Activated CD8-positive, alpha-beta T cell treated with anti-CD3 and anti-CD28 coated beads, Interleukin-2, amount 10 ng/mL, durations not matched to agents 7 days and 5 days (primary cell): ENCODE measurements around the gene SNX5. TPM values are rescaled to one million over a fixed set of nuclear protein-coding genes. Genes with fewer than 3 reads are reported as not detected.
A peak's percentile ranks its signal among the peaks of the same experiment; 100 is the strongest.

Experiments
- ATAC-seq: fragments of 150-1000 bp; cut with Tn5 transposase; one replicate; pipeline ENCODE4 v1.10.0; 2021; ENCODE audit warnings: moderate library complexity
- CTCF ChIA-PET: fragments of 350-600 bp; sonication (Branson Sonifier 250); formaldehyde crosslinking; loops from one replicate; lab custom pipeline; 2021; ENCODE audit warnings: antibody characterized with exemption; lab: Charles Lee
- POLR2A ChIA-PET: fragments of 350-600 bp; sonication (Branson Sonifier 250); formaldehyde crosslinking; loops from one replicate; lab custom pipeline; 2021; ENCODE audit warnings: antibody characterized with exemption; lab: Charles Lee
- DNase-seq: peaks from one replicate; pipeline ENCODE4 v3.0.0-alpha.2; 2020
- H3K27ac Mint-ChIP-seq: one replicate; pipeline ENCODE4 v1.8.0; 2021; ENCODE audit warnings: mild to moderate bottlenecking, mixed read lengths
- H3K27me3 Mint-ChIP-seq: one replicate; pipeline ENCODE4 v1.8.0; 2021; ENCODE audit warnings: low read depth, mixed read lengths
- H3K36me3 Mint-ChIP-seq: one replicate; pipeline ENCODE4 v1.8.0; 2021; ENCODE audit warnings: low read depth, mixed read lengths
- H3K4me1 Mint-ChIP-seq: one replicate; pipeline ENCODE4 v1.8.0; 2021; ENCODE audit warnings: low read depth, mixed read lengths
- H3K4me3 Mint-ChIP-seq: one replicate; pipeline ENCODE4 v1.8.0; 2021; ENCODE audit warnings: mild to moderate bottlenecking, mixed read lengths
- H3K9me3 Mint-ChIP-seq: one replicate; pipeline ENCODE4 v1.8.0; 2022; ENCODE audit warnings: mixed read lengths; ENCODE audit not compliant: insufficient read depth
- total RNA-seq, 2 experiments: library from RNA; stranded (reverse); gene quantifications; one replicate each; pipeline ENCODE4 v1.2.3, GENCODE V29; 2021

SNX5 gene
- total RNA-seq, 2 experiments from 2014 or later, result 168 to 177 TPM

DNA sequence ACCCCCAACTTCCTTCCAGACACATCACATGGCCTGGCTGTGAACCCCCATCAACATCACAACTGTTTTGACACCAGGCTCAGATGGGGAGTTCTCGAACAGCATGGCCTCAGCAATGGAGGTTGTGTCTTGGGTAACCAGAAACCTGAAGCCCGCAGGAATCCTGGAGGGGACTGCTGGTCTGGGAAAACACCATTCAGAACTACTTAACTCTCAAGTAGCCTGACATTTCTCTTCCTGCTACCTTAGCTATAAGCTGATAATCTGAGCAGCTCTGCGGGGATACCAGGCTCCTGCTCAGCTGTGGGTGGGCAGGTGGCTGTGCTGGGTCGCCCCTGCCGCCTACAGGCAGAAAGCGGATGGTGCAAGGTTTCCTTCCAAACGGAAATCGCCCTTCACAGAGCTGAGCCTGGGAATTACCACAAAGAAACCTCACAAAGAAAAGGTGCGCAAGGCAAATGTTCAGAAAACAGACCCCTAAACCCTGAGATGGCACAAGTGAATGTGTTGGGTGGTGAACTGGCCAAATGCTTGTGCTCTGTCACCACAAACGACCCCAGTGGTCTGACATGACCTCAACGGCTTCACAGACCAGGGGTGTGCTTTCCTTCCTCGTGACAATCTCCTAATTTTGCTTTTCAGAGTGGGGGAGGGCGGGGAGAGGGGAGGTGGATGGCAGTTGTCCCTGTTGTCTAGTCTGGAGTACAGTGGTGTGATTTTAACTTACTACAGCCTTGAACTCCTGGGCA, 29.5 kb downstream of the SNX5 start:
- H3K36me3 Mint-ChIP-seq, result peaks cover 36% of the 10 kb centered on the region
- H3K9me3 Mint-ChIP-seq, result no peaks in the 10 kb centered on the region
- ChIA-PET CTCF (interaction anchor here (0.6 to 4.6 kb wide), 23 partner anchors 10 to 434 kb away, joined by 3 to 33 read pairs (median 6); partner anchors contain the start of genes BFSP1, RRBP1 and SNX5), POLR2A (interaction anchor here (1.2 to 1.3 kb wide), 2 partner anchors 16 to 30 kb away, joined by 3 to 4 read pairs; partner anchors contain the start of genes MGME1 and SNX5)
- ATAC-seq (peak; percentile 82), DNase-seq (peak; percentile 74)
- peak overlapping the region; percentile 66 for H3K27ac Mint-ChIP-seq
- peaks cover 28% of the 10 kb centered on the region for H3K4me1 Mint-ChIP-seq
- no peaks in the 10 kb centered on the region for H3K27me3 Mint-ChIP-seq
- no peak overlapping the region for H3K4me3 Mint-ChIP-seq

DNA sequence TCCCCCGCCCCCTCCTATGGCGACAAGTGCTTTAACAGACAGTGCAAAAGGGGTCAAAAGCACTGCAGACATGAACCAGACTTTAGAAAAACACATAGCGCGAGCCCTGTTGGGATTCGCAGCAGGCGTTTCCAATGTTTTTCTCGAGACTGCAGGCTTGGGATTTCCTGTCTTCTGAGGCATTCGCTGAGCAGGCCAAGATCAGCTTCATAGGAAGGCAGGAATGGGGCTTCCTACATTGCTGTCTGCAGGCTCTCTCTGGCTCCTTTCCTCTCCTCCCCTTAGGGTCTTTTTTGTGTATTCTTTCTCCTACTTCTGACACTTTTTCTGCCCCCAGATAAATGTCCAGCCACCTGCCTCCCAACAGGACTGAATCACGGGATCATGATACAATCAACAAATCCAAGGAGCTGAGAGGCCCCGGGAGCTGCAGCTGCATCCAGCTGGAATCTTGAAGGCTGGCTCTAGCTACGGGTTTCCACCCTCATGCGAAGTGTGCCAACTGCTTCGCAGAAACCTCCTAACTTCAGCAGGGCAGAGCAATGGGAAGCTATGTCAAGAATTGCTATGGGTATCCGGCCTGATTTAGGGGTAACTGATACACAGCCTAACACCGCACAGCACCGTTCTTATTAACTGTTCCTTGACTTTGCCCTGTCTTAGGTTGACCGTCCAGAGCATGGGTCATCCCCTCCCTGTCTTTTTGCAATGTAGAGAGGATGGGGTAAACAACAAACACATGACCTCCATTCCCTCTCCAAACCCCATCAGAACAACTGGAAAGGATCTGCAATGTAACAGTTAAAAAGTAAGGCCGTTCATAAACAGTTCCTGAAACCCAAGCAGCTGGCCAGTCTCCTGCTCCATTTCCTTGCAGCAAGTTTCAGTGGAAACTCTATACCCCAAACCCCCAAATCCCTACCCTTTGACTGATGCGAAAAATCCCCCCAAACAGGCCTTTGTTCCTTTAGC, 31.5 kb downstream of the SNX5 start:
- ChIA-PET CTCF (interaction anchor here (1.1 to 4.6 kb wide), 7 partner anchors 9 to 406 kb away, joined by 3 to 33 read pairs (median 6); partner anchors contain the start of genes BFSP1 and RRBP1), POLR2A (no interaction called here)
- Mint-ChIP-seq H3K27ac (no peak overlapping the region), H3K27me3 (no peaks in the 10 kb centered on the region), H3K4me3 (no peak overlapping the region), H3K36me3 (peaks cover 18% of the 10 kb centered on the region), H3K4me1 (peaks cover 25% of the 10 kb centered on the region), H3K9me3 (no peaks in the 10 kb centered on the region)
- DNase-seq, result no peak
- no peak for ATAC-seq

DNA sequence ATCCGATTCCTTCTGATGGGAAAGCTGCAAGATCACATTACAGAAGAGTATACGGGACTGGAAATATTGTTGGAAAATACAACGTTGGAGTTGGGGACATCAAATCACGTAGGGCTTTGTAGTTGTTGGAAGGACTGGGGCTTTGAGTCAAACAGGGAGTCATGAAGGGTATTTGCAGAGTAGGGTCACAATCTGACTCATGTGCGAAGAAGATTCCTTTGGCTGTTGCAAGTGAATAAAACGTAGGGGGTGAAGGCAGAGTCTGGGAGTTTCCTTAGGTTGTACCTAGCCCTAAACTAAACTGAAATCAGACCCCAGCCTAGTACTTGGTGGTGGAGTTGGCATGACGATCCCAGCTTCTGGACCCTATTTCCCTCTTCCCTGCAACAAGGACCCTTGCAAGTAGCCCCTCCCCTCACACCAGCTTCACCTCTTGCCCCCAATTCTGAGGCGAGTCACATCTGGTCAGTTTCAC, 32.3 kb downstream of the SNX5 start:
- H3K27ac Mint-ChIP-seq, result no peak overlapping the region
- ChIA-PET CTCF (interaction anchor here (1.6 to 3.3 kb wide), 2 partner anchors 60 to 400 kb away, joined by 3 to 22 read pairs; no protein-coding TSS in a partner anchor), POLR2A (no interaction called here)
- H3K36me3 Mint-ChIP-seq, result peaks cover 12% of the 10 kb centered on the region
- ATAC-seq (no peak), DNase-seq (no peak)
- no peaks in the 10 kb centered on the region for H3K27me3 Mint-ChIP-seq
- H3K4me3 Mint-ChIP-seq, result no peak overlapping the region
- no peaks in the 10 kb centered on the region for H3K9me3 Mint-ChIP-seq
- peaks cover 25% of the 10 kb centered on the region for H3K4me1 Mint-ChIP-seq

DNA sequence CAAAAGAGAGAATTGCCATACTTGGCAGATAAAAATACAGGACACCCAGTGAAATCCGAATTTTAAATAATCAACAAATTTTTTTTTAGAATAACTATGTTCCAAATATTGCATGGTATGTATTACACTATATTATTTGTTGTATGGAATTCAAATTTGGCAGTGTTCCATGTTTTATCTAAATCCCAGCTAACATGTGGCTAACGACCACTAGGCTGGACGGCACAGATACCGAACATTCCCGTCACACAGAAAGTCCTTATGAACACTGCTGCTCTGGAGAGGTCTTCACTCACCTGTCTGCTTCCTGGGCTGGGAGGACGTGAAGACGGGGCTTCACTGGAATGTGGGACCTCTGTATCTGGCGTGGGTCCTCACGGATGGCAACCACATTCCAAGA, 32.8 kb downstream of the SNX5 start:
- CTCF ChIA-PET, result no interaction called here
- Mint-ChIP-seq H3K9me3 (no peaks in the 10 kb centered on the region), H3K27ac (no peak overlapping the region), H3K27me3 (no peaks in the 10 kb centered on the region), H3K4me1 (peaks cover 23% of the 10 kb centered on the region), H3K4me3 (no peak overlapping the region), H3K36me3 (peaks cover 7% of the 10 kb centered on the region)
- POLR2A ChIA-PET, result no interaction called here
- DNase-seq (no peak), ATAC-seq (no peak)

DNA sequence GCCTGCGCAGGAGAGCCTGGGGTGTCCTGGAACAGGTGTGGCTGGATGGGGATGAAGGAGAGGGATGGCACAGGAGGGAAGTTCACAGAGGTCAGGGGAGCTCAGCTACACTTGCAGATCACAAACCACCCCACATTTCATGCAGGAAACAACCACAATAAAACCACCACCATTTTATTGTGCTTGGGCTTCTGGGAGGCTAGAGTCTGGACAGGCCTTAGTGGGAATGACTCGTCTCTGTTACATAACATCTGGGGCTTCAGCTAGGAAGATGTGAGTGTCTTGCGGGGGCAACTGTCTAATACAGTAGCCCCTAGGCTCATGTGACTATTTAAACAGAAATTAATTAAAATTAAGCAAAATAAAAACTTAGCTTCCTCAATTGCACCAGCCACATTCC, 33.4 kb downstream of the SNX5 start:
- ATAC-seq (no peak), DNase-seq (no peak)
- H3K27me3 Mint-ChIP-seq, result no peaks in the 10 kb centered on the region
- ChIA-PET CTCF (no interaction called here), POLR2A (no interaction called here)
- H3K4me3 Mint-ChIP-seq, result no peak overlapping the region
- peaks cover 17% of the 10 kb centered on the region for H3K4me1 Mint-ChIP-seq
- H3K27ac Mint-ChIP-seq, result no peak overlapping the region
- no peaks in the 10 kb centered on the region for H3K9me3 Mint-ChIP-seq
- peaks cover 2% of the 10 kb centered on the region for H3K36me3 Mint-ChIP-seq

DNA sequence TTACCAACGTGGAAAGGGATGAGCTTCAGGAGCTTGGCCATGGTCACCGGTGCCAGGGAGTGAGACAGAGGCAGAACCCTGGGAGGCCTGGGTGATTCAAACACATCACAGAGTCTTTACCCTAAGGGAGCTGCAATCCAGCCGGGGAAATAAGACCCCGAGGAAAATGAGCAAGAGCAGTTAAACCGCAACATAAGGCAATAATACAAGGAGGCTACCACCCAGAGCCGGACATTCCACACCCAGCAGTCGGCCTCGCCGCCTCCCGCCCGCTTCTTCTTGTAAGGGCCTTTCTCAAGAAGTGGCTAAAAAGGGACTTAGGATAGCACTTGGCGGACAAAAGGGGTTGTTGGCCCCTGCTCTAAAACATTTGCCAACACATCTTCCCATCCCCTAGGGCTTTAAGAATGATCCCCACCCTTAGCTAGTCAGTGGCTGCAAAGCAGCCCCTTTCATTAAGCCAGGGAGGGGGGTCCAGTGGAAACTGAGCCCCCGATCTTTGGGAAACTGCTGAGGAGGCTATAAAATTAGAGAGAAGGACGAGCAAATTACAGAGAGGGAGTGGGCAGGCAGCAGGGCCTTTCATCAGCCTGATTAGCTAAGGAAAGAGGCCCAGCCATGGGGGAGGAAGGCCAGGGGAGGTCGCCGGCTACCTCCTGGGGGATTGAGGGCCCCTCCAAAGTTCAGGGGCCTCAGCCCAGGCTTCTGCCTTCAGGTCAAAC, 34.3 kb downstream of the SNX5 start:
- ATAC-seq (no peak), DNase-seq (no peak)
- Mint-ChIP-seq H3K9me3 (no peaks in the 10 kb centered on the region), H3K4me1 (peaks cover 9% of the 10 kb centered on the region), H3K27ac (no peak overlapping the region), H3K36me3 (no peaks in the 10 kb centered on the region), H3K4me3 (no peak overlapping the region), H3K27me3 (no peaks in the 10 kb centered on the region)
- CTCF ChIA-PET, result no interaction called here
- POLR2A ChIA-PET, result no interaction called here

DNA sequence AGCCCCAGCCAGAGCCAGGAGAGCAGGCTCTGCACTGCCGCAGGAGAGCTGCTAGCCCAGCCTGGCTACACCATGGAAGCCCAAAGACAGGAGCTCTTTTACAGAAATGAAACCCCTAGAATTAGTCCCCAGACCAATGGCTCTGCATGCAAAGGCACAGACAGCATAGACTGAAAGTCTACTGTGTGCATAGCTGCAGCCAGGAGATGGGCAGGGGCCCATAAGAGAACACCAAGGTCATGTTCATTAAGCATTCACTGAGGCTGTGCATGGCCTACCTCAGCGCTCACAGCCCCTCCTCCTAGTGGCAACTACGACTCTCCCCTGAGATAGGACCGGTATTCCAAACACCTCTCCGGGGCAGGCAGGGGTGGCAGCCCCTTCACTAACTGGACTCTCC, 34.9 kb downstream of the SNX5 start:
- CTCF ChIA-PET, result no interaction called here
- Mint-ChIP-seq H3K4me3 (no peak overlapping the region), H3K27ac (no peak overlapping the region), H3K27me3 (no peaks in the 10 kb centered on the region), H3K9me3 (no peaks in the 10 kb centered on the region), H3K36me3 (no peaks in the 10 kb centered on the region), H3K4me1 (peaks cover 3% of the 10 kb centered on the region)
- POLR2A ChIA-PET, result no interaction called here
- no peak for ATAC-seq
- no peak for DNase-seq

DNA sequence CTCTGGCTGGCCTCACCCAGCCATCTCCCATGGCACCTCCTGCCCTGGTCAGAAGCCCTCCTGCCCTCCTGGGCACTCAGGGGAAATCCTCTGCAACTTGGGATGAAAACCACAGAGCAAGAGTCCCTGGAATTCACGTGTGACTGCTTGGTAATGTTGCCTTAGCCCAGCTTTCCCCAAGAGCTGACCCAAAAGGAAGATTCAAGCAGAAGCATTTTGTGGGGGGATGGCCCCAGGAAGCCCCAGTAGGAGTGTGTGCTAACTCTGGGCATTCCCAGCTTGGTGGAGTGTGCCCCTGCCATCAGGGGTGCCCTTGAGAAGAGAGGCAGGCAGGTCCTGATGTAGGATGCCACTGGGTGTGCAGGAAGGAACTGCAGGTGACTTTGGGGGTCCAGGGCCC, 35.5 kb downstream of the SNX5 start:
- Mint-ChIP-seq H3K27ac (no peak overlapping the region), H3K27me3 (no peaks in the 10 kb centered on the region), H3K4me1 (peaks cover 3% of the 10 kb centered on the region), H3K9me3 (no peaks in the 10 kb centered on the region), H3K4me3 (no peak overlapping the region), H3K36me3 (no peaks in the 10 kb centered on the region)
- DNase-seq (no peak), ATAC-seq (no peak)
- ChIA-PET CTCF (no interaction called here), POLR2A (no interaction called here)

DNA sequence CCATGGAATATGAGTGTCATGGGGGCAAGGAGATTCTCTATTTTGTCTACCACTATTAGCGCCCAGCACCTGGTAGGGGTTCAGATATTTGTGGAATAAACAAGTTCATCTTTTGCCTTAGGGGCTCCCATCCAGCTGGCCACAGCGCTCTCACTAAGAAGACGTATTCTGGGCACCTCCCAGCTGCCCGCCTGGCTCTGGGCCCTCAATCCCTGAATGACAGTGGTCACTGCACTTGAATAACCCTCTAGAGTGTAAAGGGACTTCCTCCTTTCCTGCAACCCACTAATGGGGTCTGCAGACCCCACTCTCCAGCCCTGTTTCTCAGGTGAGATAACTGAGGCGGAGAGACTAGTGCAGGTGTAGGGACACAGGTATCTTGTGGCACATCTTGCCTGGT, 36.2 kb downstream of the SNX5 start:
- no peak overlapping the region for H3K4me3 Mint-ChIP-seq
- no peak for DNase-seq
- H3K27ac Mint-ChIP-seq, result no peak overlapping the region
- no peaks in the 10 kb centered on the region for H3K36me3 Mint-ChIP-seq
- no peaks in the 10 kb centered on the region for H3K9me3 Mint-ChIP-seq
- CTCF ChIA-PET, result no interaction called here
- ATAC-seq, result no peak
- no peaks in the 10 kb centered on the region for H3K27me3 Mint-ChIP-seq
- H3K4me1 Mint-ChIP-seq, result peaks cover 3% of the 10 kb centered on the region
- POLR2A ChIA-PET, result no interaction called here

DNA sequence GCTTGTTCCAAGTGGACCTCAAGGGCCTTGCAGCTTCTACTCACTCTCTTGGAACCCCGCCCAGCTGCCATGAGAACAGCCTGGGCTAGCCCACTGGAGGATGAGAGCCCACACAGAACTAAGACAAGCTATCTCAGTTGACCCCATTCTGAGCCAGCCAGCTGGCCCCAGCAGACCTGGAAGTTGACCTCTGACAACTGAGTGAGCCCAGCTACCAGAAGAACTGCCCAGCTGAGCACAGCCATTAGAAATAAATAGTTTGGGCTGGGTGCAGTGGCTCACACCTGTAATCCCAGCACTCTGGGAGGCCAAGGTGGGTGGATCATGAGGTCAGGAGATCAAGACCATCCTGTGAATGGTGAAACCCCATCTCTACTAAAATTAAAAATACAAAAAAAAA, 37.1 kb downstream of the SNX5 start:
- ChIA-PET POLR2A (interaction anchor here (0.6 kb wide), 1 partner anchor 1537 kb away, joined by 3 read pairs; no protein-coding TSS in a partner anchor), CTCF (no interaction called here)

DNA sequence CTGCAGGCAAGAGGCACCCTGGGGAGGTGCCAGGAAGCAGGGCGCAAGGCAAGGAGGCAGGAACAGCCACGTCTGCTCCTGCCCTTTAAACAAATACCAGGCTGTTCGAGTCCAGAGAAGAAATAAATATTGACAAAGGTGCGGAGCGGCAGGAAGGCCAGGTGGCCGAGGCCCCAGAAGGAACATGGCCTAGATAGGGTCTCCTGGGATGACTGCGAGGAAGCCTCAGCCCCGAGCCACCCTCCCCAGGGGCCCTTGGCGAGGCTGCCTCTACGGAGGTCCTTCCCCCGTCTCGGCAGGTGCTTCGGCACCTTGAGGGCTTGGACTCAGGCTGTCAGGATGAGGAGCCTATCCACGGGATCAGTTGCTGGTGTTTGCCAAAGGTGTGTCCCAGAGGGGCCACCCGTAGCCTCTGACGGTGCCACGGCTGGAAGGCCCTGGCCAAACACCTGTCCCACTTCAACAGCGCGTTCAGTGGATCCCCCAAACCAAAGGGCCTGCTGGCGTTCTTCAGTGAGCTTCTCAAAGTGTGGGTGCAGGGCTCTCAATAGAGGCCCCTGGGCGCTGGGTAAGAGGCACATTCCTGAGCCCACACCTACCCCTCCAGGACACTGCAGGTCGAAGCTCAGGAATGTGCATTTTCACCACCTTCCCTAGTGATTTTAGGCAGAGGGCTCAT, 39.8 kb downstream of the SNX5 start:
- ChIA-PET POLR2A (no interaction called here), CTCF (no interaction called here)
- DNase-seq, result no peak
- no peak for ATAC-seq
- Mint-ChIP-seq H3K9me3 (no peaks in the 10 kb centered on the region), H3K27me3 (peaks cover 7% of the 10 kb centered on the region), H3K4me3 (no peak overlapping the region), H3K27ac (no peak overlapping the region), H3K4me1 (no peaks in the 10 kb centered on the region), H3K36me3 (no peaks in the 10 kb centered on the region)

More for the DNA sequence above, 37.1 kb downstream of the SNX5 start:
- no peak overlapping the region for H3K4me3 Mint-ChIP-seq
- H3K27me3 Mint-ChIP-seq, result peaks cover 2% of the 10 kb centered on the region
- no peak overlapping the region for H3K27ac Mint-ChIP-seq
- no peaks in the 10 kb centered on the region for H3K36me3 Mint-ChIP-seq
- no peaks in the 10 kb centered on the region for H3K9me3 Mint-ChIP-seq
- ATAC-seq (no peak), DNase-seq (no peak)
- peaks cover 3% of the 10 kb centered on the region for H3K4me1 Mint-ChIP-seq
